OCI-M2 (cell line): Measurements from ENCODE around the gene KRT1.
"Not testable (repeated sequence)": the region's sequence is repeated elsewhere in the genome, so short reads cannot be mapped to it uniquely, and the experiment has no call there.

Experiments
- DNase-seq: peaks from one replicate; lab custom pipeline; 2025; ENCODE audit not compliant: unreplicated experiment; lab: John Stamatoyannopoulos, UW

The KRT1 gene

GRCh38 chr12:52682938-52683574 is 2.8 kb upstream of the KRT1 start:
- no peak for DNase-seq

- DNase-seq: no peak
Measured at GRCh38 chr12:52682381-52682660, 2.1 kb upstream of the KRT1 start.

GRCh38 chr12:52681526-52682380 is 1.5 kb upstream of the KRT1 start:
- no peak for DNase-seq

- DNase-seq: no peak
Measured at GRCh38 chr12:52679875-52680274, 332 bp downstream of the KRT1 start.

- DNase-seq: no peak
Measured at GRCh38 chr12:52677671-52678070, 2.5 kb downstream of the KRT1 start.

- no peak for DNase-seq
Measured at GRCh38 chr12:52677126-52677525, 3.1 kb downstream of the KRT1 start.

GRCh38 chr12:52676163-52676562 is 4.0 kb downstream of the KRT1 start:
- no peak for DNase-seq

GRCh38 chr12:52675301-52675701 is 4.9 kb downstream of the KRT1 start:
- DNase-seq: no peak

GRCh38 chr12:52674433-52674775 is 5.8 kb downstream of the KRT1 start:
- DNase-seq: no peak

- no peak for DNase-seq
Measured at GRCh38 chr12:52673713-52674432, 6.3 kb downstream of the KRT1 start.

- no peak for DNase-seq
Measured at GRCh38 chr12:52673217-52673616, 7.0 kb downstream of the KRT1 start.

GRCh38 chr12:52672321-52672933 is 7.8 kb downstream of the KRT1 start:
- DNase-seq: no peak

GRCh38 chr12:52670961-52671360 is 9.2 kb downstream of the KRT1 start:
- no peak for DNase-seq

- no peak for DNase-seq
Measured at GRCh38 chr12:52670506-52670905, 9.7 kb downstream of the KRT1 start.

- not testable (repeated sequence) for DNase-seq
Measured at GRCh38 chr12:52669941-52670340, 10.3 kb downstream of the KRT1 start.

GRCh38 chr12:52669426-52669825 is 10.8 kb downstream of the KRT1 start:
- DNase-seq: no peak

- DNase-seq: no peak
Measured at GRCh38 chr12:52667931-52668330, 12.3 kb downstream of the KRT1 start.

GRCh38 chr12:52667509-52667908 is 12.7 kb downstream of the KRT1 start:
- DNase-seq: no peak

- no peak for DNase-seq
Measured at GRCh38 chr12:52666471-52666870, 13.7 kb downstream of the KRT1 start.

GRCh38 chr12:52663420-52663819 is 16.8 kb downstream of the KRT1 start:
- no peak for DNase-seq

- DNase-seq: no peak
Measured at GRCh38 chr12:52662918-52663229, 17.3 kb downstream of the KRT1 start.
